Nephron (organoid): ENCODE results near the gene SIMC1.

Experiments used
- H3K27ac Mint-ChIP-seq, 3 experiments: 2 replicates each; pipeline ENCODE4 v1.8.0; 2020; ENCODE audit warnings: mixed read lengths in 3 of 3, mild to moderate bottlenecking in 2 of 3, moderate library complexity in 1 of 3
- H3K27me3 Mint-ChIP-seq: 2 replicates; pipeline ENCODE4 v1.8.0; 2021; ENCODE audit warnings: low read depth, mild to moderate bottlenecking, moderate library complexity, mixed read lengths
- H3K36me3 Mint-ChIP-seq: 2 replicates; pipeline ENCODE4 v1.8.0; 2020; ENCODE audit warnings: low read depth, mixed read lengths
- H3K4me1 Mint-ChIP-seq: 2 replicates; pipeline ENCODE4 v1.8.0; 2020; ENCODE audit warnings: mixed read lengths
- H3K4me3 Mint-ChIP-seq, 3 experiments: 2 replicates each; pipeline ENCODE4 v1.8.0; 2020; ENCODE audit warnings: mild to moderate bottlenecking in 3 of 3, mixed read lengths in 3 of 3, moderate library complexity in 2 of 3
- H3K9me3 Mint-ChIP-seq: 2 replicates; pipeline ENCODE4 v1.8.0; 2020; ENCODE audit warnings: mixed read lengths
- TF ChIP-seq, protein P1 (sequence below), 3 experiments: fragments of 200-600 bp; sonication (generic); IDR thresholded peaks; one replicate each; pipeline ENCODE4 v1.5.0; 2021; ENCODE audit warnings: antibody characterized with exemption in 3 of 3; ENCODE audit not compliant: unreplicated experiment in 3 of 3

SIMC1 gene

DNA sequence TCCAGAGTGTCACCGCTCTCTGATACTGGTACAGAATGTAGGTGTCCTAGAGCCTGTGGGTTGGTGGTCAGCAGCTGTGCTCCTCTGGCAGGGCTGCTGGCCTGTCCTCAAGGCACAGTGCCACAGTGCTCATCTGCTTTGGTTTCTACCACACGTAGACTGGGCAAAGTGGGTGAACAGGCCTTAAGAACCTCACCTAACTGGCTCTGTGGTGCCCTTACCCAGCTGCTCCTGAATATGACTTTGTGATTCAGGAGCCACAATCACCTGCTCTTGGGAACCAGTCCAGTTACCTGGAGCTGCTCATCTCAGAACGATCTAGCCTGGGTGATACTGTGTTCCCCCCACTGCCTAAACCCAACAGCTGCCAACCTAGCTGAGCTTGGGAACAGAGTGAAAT is 143.8 kb downstream of the SIMC1 start:
- H3K4me3 Mint-ChIP-seq: no peak overlapping the region
- no peak overlapping the region for H3K27ac Mint-ChIP-seq
- peaks cover 7% of the 10 kb centered on the region for H3K4me1 Mint-ChIP-seq
- no peaks in the 10 kb centered on the region for H3K27me3 Mint-ChIP-seq
- no peaks in the 10 kb centered on the region for H3K9me3 Mint-ChIP-seq
- TF ChIP-seq, protein P1, sequence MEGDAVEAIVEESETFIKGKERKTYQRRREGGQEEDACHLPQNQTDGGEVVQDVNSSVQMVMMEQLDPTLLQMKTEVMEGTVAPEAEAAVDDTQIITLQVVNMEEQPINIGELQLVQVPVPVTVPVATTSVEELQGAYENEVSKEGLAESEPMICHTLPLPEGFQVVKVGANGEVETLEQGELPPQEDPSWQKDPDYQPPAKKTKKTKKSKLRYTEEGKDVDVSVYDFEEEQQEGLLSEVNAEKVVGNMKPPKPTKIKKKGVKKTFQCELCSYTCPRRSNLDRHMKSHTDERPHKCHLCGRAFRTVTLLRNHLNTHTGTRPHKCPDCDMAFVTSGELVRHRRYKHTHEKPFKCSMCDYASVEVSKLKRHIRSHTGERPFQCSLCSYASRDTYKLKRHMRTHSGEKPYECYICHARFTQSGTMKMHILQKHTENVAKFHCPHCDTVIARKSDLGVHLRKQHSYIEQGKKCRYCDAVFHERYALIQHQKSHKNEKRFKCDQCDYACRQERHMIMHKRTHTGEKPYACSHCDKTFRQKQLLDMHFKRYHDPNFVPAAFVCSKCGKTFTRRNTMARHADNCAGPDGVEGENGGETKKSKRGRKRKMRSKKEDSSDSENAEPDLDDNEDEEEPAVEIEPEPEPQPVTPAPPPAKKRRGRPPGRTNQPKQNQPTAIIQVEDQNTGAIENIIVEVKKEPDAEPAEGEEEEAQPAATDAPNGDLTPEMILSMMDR (IDR thresholded peaks at IDR 0.05; ENCODE audit: unreplicated experiment in 3 of 3): no peak
- H3K36me3 Mint-ChIP-seq: peaks cover 38% of the 10 kb centered on the region

DNA sequence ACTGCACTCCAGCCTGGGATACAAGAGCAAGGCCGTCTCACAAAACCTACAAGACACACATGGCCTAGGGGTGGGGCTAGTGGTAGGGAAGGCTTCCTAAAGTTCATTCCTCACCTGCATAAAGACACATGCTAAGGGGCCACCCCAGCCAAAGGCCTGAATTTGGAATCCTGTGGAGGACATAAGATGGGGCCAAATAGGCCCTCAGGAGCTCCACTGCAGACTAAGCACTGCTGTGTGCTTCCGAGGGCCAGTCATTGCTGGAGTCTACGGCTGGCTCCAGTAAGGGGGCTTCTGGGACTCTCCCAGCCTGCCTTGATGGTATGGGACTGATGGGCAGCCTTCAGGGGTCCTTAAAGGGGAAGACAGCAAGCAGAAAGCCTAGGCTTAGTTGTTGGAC is 144.5 kb downstream of the SIMC1 start:
- Mint-ChIP-seq H3K27me3 (no peaks in the 10 kb centered on the region), H3K27ac (no peak overlapping the region), H3K36me3 (peaks cover 38% of the 10 kb centered on the region), H3K4me3 (no peak overlapping the region), H3K9me3 (no peaks in the 10 kb centered on the region), H3K4me1 (peaks cover 15% of the 10 kb centered on the region)
- TF ChIP-seq, protein P1 (IDR thresholded peaks at IDR 0.05; ENCODE audit: unreplicated experiment in 3 of 3): no peak

DNA sequence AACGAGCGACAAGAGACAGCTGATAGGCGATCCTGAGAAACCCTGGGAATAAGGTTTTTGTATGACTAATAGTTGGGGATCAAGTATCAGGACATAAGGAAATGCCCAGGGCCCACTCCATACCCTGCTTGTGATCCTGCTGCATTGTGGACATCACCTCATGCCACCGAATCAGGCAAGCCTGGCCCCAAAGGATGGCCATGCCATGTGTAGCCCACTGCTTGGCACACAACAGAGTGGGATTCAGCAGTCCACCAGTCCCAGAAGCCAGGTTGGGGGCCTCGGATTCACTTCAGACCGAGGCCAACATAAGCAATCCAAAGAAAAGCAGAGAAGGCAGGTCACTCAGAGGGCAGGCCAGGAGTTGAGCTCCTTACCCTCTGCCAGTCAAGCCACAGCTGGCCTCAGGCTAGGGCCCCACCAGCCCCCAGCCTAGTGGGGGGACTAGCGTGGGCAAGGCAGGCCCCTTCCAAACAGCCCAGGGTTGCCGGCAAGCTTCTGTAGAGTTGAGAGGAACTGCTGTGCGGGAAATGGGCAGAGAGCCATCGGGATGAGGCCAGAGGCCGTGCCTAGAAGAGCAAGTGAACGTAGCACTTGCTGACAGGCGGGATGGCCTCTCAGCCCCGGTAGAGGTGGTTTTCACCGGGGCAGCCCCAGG is 145.2 kb downstream of the SIMC1 start:
- no peak overlapping the region for H3K27ac Mint-ChIP-seq
- H3K4me1 Mint-ChIP-seq: peaks cover 19% of the 10 kb centered on the region
- H3K9me3 Mint-ChIP-seq: no peaks in the 10 kb centered on the region
- no peak overlapping the region for H3K4me3 Mint-ChIP-seq
- no peaks in the 10 kb centered on the region for H3K27me3 Mint-ChIP-seq
- peaks cover 38% of the 10 kb centered on the region for H3K36me3 Mint-ChIP-seq
- TF ChIP-seq, protein P1 (IDR thresholded peaks at IDR 0.05; ENCODE audit: unreplicated experiment in 3 of 3): no peak

DNA sequence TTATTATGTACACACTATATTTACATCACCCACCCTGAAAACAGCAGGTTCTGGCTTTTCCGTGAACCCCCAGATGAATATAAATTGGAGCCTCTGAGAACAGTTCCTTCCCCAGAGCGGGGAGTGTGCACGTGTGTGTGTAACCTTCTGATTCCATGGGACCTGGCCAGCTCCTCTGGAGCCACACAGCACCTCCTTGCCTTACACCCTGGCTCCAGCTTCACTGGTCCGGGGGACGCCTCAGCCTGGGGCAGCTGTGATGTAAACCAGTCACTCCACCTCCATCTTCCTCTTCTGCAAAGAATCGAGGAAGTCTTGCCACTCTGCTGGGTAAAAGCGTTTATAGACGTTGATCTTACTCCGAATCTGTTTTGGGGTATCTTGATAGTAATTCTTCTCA is 145.7 kb downstream of the SIMC1 start:
- H3K9me3 Mint-ChIP-seq: no peaks in the 10 kb centered on the region

DNA sequence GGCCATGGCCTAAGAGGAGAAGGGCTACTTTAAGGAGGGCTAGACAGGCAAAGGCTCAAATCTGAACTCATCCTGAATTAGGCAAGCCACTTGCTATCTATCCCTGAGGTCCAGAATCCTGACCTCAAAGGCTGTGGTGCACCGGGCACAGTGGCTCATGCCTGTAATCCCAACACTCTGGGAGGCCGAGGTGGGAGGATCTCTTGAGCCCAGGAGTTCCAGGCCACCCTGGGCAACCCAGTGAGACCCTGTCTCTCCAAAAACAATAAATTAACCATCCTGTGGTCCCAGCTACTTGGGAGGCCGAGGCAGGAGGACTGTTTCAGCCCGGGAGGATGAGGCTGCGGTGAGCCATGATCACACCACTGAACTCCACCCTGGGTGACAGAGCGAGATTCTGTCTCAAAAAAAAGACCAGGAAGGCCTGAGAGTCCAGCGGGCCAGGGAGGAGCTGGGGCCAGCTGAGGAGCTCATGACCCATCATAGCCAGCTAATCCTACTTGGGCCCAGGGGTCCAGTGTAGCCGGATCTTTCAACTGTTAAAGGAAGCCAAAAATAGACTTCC is 146.2 kb downstream of the SIMC1 start:
- H3K4me3 Mint-ChIP-seq: no peak overlapping the region
- no peaks in the 10 kb centered on the region for H3K9me3 Mint-ChIP-seq
- no peak overlapping the region for H3K27ac Mint-ChIP-seq
- H3K36me3 Mint-ChIP-seq: peaks cover 36% of the 10 kb centered on the region
- peaks cover 19% of the 10 kb centered on the region for H3K4me1 Mint-ChIP-seq
- TF ChIP-seq, protein P1 (IDR thresholded peaks at IDR 0.05; ENCODE audit: unreplicated experiment in 3 of 3): no peak
- no peaks in the 10 kb centered on the region for H3K27me3 Mint-ChIP-seq

More for the DNA sequence above, 145.7 kb downstream of the SIMC1 start:
- Mint-ChIP-seq H3K27me3 (no peaks in the 10 kb centered on the region), H3K4me3 (no peak overlapping the region), H3K36me3 (peaks cover 38% of the 10 kb centered on the region), H3K27ac (no peak overlapping the region), H3K4me1 (peaks cover 19% of the 10 kb centered on the region)
- TF ChIP-seq, protein P1 (IDR thresholded peaks at IDR 0.05; ENCODE audit: unreplicated experiment in 3 of 3): no peak

DNA sequence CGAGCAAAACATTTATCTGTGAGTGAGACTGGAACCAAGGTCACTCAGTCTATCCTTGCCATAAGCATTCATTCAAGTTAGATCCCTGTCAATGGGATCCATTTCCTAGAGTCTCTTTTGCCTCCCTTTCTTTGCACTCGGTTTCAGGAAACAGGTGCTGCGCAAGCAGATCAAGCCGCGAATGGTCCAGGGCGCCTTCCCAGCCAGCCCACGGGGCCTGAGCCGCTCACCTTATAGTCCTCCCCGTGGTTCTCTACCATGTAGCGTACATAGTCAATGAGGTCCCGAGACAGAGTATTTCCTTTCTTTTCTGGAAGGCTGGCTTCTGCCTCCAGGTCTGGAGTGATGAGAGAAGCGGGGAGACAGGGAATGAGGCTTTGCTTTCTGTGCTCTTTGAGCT is 146.8 kb downstream of the SIMC1 start:
- Mint-ChIP-seq H3K4me1 (peaks cover 19% of the 10 kb centered on the region), H3K36me3 (peaks cover 30% of the 10 kb centered on the region), H3K27me3 (no peaks in the 10 kb centered on the region), H3K9me3 (no peaks in the 10 kb centered on the region), H3K27ac (no peak overlapping the region), H3K4me3 (no peak overlapping the region)
- TF ChIP-seq, protein P1 (IDR thresholded peaks at IDR 0.05; ENCODE audit: unreplicated experiment in 3 of 3): no peak
